ENCODE data around the gene IFI27L2. TPM values are rescaled to one million over a fixed set of nuclear protein-coding genes. Genes with fewer than 3 reads are reported as not detected.
A peak's percentile ranks its signal among the peaks of the same experiment; 100 is the strongest.

IFI27L2 gene
- total and polyA plus RNA-seq, 12 donors: 51.3 to 499 (median 120) TPM

DNA sequence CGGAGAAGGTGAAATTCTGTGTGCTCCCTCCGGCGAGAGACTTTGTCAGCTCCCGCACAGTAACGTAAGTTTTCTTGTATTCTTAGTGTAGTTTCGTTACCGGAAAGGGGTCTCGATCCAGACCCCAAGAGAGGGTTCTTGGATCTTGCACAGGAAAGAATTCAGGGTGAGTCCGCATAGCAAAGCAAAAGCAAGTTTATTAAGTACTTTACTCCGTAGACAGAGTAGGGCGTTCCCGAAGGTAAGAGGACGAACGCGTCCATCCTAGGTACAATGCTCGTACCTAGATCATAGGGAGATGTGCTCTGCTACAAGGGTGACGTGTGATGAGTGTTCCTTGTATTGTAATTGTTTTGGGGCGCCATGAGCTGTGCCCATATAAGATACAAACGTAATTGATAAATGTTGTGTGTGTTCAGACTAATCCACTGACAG is 48.0 kb downstream of the IFI27L2 start:
- 1 to 2% (median 1%) methylated on average over 19 of the region's 19 CpGs for WGBS, 4 donors
- Histone ChIP-seq H3K27ac (peak overlapping the region; percentile 80 to 99 (median 94)), H3K9me3 (replicated peaks in 1 of 3) (no peaks in the 10 kb centered on the region), H3K27me3 (no peaks in the 10 kb centered on the region), H3K4me3 (peak overlapping the region in 3 of 4 donors; percentile 4 to 85 (median 81)), H3K36me3 (replicated peaks in 1 of 2) (peaks cover 0 to 5% of the 10 kb centered on the region in 2 donors), H3K4me1 (replicated peaks in 1 of 2) (peaks cover 49 to 53% of the 10 kb centered on the region in 2 donors)
- DNase-seq: no peak
- intact Hi-C loops (cut with DNase I): no loop called here
- no peak for TF ChIP-seq CTCF (IDR thresholded peaks at IDR 0.05)
- TF ChIP-seq POLR2A (IDR thresholded peaks at IDR 0.05): no peak

DNA sequence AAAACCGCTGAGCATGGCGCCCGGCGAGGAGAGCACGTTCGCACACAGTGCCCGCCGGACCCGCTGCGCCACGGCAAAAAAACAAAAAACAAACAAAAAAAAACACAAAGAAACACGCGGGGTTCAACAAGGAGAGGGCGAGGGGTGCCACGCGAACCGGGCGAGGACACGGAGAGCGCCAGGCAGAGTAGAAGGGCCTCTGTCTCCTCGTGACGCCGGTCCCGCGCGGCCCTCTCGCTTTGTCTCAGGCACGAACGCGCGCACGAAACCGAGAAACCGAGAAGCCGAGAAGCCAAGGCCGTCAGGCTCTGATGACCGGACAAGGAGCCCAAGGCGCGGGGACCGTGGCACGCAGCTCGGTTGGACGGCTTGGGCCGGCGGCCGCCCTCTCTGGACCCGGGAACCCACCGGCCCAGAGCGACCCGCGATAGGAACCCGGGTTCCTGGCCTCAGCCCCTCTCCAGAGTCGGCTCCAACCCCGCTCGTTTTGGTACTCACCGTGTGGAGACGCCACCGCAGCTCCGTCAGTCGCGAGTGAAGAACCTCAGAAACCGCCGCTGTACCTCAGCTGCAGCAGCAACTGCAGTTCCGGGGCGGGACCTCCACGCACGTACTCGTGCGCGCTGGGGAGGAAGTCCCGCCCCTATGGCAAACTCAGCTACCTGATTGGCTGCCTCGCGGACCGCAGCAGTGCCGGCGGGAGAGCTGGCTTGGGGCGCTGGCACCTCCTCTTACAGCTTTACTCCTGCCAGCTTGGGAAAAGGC is 48.6 kb downstream of the IFI27L2 start, which contains the start of the genes DDX24 and IFI27L1:
Gene DDX24 (minus strand): TSS at position 582 of the 765 bp plus-strand sequence. CDS start 1,460 bp downstream, outside the sequence.
Gene IFI27L1 (plus strand): TSS at position 690 of the 765 bp plus-strand sequence. CDS start 15,628 bp downstream, outside the sequence.
- whole genome bisulfite sequencing, 4 donors: 0 to 1% (median 0%) methylated on average over 32 to 77 of the region's 77 CpGs
- H3K4me1 ChIP-seq (replicated peaks in 1 of 2): peaks cover 55 to 59% of the 10 kb centered on the region in 2 donors
- intact Hi-C loops (cut with DNase I): no loop called here
- H3K4me3 ChIP-seq: peak within 1 kb of the TSS; percentile 60 to 97 (median 83)
- DNase-seq: peak; percentile 96 to 99 (median 98)
- H3K27ac ChIP-seq: peak within 1 kb of the TSS; percentile 91 to 99 (median 96)
- H3K9me3 ChIP-seq (replicated peaks in 1 of 3): peaks cover 0 to 1% (median 0%) of the 10 kb centered on the region in 3 donors
- H3K36me3 ChIP-seq (replicated peaks in 1 of 2): peaks cover 0 to 5% of the 10 kb centered on the region in 2 donors
- TF ChIP-seq POLR2A (IDR thresholded peaks at IDR 0.05) (peak; percentile 97 to 100), CTCF (IDR thresholded peaks at IDR 0.05) (peak in 1 of 6 experiments; percentile 1)
- H3K27me3 ChIP-seq: no peaks in the 10 kb centered on the region

DNA sequence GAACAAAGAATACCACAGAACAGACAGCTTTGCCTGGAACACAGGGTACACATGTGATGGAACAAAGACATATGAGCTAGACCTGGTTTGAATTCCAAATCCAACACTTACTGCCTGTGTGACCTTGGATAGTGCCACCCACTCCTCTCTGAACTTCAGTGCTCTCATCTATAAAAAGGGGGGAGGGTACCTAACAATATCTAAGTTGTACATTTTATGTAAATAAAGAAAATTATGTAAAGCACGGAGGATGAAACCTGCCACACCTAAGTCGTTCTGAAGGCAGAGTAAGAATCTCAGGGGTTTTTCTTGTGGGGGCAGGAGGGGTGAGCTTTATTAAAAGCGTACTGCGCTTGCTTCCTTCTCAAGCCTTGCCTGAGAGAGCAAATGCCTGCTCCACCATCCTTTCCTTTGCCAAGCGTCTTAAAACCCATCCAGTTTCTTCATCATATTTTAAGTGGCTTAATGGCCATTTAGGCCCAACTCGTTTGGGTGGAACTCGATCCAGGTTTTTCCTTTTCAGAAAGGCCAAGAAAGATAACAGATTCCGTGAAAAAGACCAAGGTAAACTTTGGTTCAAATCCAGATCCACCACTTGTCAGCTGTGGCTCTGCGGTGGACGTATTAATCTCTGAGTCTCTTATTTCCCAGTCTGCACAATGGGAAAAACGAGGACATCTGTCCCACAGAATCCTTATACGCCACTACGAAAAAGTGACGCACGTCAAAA is 49.3 kb downstream of the IFI27L2 start:
- Histone ChIP-seq H3K27me3 (no peaks in the 10 kb centered on the region), H3K4me1 (replicated peaks in 1 of 2) (peaks cover 54 to 64% of the 10 kb centered on the region in 2 donors), H3K9me3 (replicated peaks in 1 of 3) (peaks cover 0 to 9% (median 2%) of the 10 kb centered on the region in 3 donors), H3K27ac (peak overlapping the region; percentile 91 to 99 (median 96)), H3K36me3 (replicated peaks in 1 of 2) (peaks cover 0 to 5% of the 10 kb centered on the region in 2 donors), H3K4me3 (peak overlapping the region; percentile 60 to 97 (median 83))
- WGBS, 4 donors: 2 to 4% (median 2%) methylated on average over 15 of the region's 15 CpGs
- TF ChIP-seq CTCF (IDR thresholded peaks at IDR 0.05) (no peak), POLR2A (IDR thresholded peaks at IDR 0.05) (no peak)
- intact Hi-C loops (cut with DNase I): loop anchor here in 1 of 2 donors (10.0 kb wide), 1 partner anchor 45 kb away; the partner anchor contains the start of gene IFI27L2
- no peak for DNase-seq

GRCh38 chr14:94077823-94078222 is 51.6 kb downstream of the IFI27L2 start:
- no peak for DNase-seq
- Histone ChIP-seq H3K9me3 (replicated peaks in 1 of 3) (peaks cover 0 to 18% (median 9%) of the 10 kb centered on the region in 3 donors), H3K27ac (no peak overlapping the region), H3K4me3 (peak overlapping the region in 1 of 4 donors; percentile 81), H3K4me1 (replicated peaks in 1 of 2) (peaks cover 46 to 55% of the 10 kb centered on the region in 2 donors), H3K36me3 (replicated peaks in 1 of 2) (peaks cover 0 to 5% of the 10 kb centered on the region in 2 donors), H3K27me3 (no peaks in the 10 kb centered on the region)
- 47 to 54% (median 50%) methylated on average over 5 of the region's 5 CpGs for WGBS, 4 donors
- no peak for TF ChIP-seq POLR2A (IDR thresholded peaks at IDR 0.05)
- TF ChIP-seq CTCF (IDR thresholded peaks at IDR 0.05): no peak
- intact Hi-C loops (cut with DNase I): loop anchor here in 1 of 2 donors (10.0 kb wide), 1 partner anchor 47 kb away; the partner anchor contains the start of gene IFI27L2

All from adrenal gland (tissue), 12 donors.